Eye (tissue), 1 donor: ENCODE results near the gene UBE3C.
A peak's percentile ranks its signal among the peaks of the same experiment; 100 is the strongest.

Experiments
- DNase-seq: peaks from one replicate; pipeline ENCODE4 v3.0.0-alpha.2; 2015

UBE3C gene

DNA sequence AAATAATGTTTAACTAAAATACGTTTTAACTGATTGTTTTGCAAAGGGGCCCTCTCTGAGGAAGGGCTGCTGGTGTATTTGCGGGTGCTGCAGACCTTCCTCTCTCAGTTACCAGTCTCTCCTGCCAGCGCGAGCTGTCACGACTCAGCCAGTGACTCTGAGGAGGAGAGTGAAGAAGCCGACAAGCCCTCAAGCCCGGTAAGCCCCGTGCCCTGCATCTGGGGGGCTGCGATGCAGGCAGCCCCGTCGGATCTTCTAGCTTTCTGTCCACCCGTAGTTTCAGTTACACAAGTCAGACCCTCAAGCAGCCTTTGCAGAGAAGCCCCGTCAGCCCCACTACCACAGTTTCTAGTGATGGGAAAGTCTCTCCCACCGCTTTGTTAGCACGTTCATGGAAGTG is 45.1 kb downstream of the UBE3C start:
- DNase-seq, result no peak

DNA sequence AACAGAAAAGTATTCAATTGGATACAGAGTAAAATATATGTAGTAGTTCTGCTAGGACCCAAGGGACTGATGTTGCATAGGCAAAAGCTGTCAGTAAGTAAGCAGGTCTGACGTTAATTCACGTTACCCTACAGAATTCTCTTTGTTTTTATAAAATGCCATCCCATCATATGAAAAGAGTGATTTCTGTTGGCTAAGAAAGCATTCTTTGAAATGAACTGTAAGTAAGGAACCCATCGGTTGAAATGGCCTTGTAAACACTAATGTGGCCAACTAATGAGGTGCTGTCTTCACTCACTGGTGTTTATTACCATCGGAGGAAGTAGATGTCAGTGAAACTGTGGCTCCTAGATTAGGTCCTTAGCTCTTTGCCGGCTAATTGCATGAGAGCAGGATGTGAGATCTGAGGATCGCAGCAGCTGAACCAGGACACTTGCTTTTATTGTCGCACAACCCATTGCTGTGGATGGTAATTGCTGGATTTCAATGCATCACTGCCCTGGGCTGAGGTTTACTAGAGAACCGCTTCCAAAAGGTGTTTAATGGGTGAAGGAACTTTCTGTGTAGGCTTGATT is 49.5 kb downstream of the UBE3C start:
- no peak for DNase-seq

DNA sequence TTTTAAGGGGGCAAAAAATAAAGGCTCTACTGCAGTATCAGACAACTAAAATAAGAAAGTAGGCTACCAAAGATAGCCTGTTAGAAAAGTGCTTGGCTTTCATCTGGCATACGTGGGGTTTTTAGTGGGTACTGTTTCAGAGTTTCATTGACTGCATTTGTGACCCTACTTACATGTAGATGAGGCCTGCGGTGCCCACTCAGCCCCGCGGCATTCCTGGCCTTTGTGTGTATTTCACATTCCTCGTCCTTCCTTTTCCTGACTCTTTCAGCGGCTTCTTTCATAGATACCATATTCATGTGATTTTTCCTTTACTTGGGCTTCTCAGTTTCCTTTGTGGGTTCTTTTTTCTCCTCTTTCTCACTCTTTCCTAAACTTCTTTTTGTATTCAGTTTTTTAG is 50.7 kb downstream of the UBE3C start:
- no peak for DNase-seq

DNA sequence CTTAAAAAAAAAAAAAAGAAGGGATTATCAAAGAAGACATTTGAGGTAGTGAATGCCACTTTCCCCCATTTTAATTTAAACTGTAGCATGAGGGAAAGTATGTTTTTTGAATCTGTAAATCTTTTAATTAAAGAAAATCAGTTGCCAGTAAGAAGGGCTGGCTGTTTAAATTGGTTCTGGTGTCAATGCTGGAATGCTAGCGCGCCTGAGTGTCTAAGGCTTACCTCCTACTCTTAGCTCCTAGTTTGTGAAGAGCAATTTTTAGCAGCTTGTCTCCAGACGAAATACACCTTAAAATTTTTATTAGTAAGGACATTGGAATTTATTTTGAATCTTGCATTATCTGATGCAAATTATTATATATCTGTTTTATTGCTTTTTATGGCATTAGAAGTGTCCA is 54.1 kb downstream of the UBE3C start:
- DNase-seq, result no peak

DNA sequence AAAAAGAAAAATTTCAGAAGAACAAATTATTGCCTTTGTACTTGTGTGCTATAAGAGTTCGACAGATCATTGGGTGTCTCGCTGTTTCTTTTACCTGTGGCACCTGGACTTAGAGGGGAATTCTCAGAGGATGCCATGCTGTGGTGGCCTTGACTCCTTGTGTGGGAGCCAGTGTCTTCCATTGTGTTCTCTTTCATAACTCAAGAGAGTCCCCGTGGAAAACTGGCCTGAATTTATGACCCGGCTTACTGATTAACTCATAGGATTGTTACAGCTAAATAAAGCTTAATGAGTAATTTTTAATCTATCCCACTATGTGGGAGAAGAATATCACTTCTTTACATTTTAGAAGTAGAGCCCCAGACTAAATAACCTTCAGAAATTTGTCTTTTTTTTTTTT is 54.5 kb downstream of the UBE3C start:
- no peak for DNase-seq

DNA sequence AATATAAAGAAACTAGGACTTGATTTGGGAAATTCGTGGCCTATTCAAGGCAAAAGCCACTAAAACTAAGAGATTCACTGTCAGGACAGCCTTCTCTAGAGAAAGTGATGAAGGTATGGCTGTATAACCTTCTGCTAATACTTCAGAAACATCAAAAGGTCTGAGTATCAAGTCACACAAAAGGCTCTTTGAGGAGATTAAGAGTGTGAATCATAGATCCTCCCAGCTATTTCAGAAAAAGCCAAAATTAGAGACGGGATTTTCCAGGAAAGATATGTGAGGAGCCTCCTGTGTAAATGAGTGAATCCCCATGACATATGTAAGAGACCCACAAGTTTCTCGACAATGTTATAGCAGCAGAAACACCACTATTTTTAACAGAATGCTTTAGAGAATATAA is 56.2 kb downstream of the UBE3C start:
- no peak for DNase-seq

DNA sequence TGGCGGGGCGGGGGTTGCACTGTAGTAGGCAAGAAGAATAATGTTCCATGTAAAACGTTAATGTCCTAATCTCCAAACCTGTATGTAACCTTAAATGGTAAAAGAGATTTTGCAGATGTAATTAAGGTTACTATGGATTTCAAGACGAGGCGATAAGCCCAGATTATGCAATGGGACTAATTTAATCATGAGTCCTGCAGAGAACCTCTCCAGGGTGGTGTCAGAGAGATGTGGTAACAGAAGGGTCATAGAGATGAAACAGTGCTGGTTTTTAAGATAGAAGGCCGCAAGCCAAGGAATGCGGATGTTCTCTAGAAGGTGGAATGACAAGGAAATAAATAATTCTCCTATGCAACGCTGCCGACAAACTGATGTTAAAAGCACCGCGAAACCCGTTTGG is 57.1 kb downstream of the UBE3C start:
- no peak for DNase-seq

DNA sequence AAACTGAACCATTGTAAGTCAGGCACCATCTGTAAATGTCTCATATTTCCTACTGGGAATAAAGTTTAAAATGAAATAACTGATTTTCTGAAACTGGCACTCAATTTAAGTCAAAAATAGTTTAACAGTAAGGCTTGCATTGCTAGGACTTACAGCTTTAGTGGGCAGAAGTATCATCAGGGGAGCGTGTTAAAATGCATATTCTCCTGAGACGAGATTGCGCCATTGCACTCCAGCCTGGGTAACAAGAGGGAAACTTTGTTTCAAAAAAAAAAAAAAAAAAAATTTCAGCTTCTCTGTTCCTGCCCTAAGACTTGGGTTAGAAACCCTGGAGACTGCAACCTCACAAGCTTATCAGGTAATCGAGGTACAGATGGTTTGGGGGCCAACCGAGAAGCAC is 65.4 kb downstream of the UBE3C start:
- DNase-seq, result no peak

DNA sequence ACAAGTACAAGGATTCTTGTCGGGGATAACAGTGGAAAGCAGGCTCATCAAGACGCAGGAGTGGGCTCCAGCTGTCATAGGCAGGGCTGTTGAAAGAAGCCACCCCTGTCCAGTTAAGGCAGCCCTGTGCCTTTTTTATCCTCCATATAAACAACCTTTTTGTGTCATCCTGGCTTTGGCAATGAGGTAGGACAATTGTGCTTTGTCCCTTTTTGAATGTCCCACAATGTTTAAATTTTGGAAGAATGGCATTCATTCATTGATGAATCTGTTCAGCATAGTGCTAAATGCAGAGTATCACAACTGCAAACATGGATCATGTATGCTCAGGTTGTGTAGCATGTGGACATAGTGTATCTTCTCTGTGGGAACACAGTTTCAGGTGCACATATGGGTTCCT is 66.7 kb downstream of the UBE3C start:
- DNase-seq, result no peak

DNA sequence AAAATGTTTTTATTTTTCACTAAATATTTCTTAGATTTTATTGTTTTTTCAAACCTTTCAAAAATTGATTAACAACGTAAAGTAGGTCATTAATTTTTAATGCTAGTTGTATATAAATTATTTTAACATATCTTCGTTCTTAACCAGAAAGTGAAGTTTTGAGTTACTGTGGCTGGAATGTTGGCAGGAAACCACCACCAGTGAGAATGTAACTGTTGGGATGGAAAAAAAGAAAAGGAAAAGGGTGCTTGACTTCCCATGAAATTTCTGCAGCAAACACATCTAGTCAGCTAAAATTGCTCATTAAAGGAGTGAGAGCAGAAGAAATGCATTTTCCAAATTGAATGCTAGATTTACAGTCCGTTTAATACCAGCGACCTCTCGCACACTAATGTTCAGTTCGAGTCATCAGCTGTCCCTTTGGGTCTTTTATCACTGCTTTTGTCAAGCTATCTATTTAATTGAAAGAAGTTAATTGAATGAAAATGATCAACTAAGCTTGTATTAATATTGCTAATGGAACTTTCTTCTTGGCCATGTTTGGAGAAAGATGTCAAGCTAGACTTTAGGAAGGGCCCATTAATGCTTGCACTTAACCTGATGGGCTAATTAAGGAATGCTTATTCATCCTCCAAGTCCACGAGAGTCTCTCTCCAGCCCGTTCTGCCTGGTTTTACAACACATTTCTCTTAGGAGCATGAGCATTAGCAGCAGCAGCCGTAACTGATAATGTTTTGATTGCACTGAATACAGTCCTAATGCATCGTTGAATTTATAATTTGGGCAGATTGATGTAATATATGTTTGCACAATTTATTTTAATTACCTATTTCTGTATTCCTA is 70.1 kb downstream of the UBE3C start:
- peak; percentile 14 for DNase-seq

DNA sequence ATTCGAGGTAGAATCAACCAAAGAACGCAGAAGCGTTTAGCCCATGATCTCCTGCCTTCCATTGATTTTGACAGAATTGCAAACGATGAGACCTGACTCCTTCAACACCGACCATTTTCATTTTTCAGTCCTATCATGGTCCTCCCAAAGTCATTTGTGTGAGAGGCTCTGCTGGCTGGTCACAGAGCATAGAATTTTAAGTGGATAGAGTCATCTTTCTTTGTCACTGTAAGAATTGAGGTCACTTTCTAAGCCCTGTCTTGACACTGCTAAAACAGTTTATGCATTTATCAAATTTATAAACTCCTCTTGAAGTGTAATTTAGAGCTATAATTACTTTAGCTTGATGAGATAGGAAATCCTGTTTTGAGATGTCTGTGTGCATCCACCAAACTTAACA is 72.0 kb downstream of the UBE3C start:
- DNase-seq, result no peak

DNA sequence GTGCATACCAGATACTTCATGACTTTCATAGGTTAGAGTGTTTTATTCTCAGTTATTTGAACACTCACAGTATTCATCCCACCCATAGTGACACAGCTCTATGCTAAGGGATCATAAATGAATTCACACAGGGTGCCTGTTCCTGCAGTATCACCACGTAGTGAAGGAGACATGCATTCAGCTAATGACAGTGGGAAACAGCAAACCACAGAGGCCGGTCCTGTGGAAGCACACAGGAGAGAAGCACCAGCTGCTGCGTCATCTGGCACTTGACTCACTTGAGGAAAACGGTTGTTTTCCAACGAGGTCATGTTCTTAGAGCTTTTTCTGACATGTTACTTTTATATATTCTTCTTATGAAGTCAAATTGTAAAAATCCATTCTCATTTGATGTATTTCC is 73.0 kb downstream of the UBE3C start:
- DNase-seq, result peak; percentile 63

DNA sequence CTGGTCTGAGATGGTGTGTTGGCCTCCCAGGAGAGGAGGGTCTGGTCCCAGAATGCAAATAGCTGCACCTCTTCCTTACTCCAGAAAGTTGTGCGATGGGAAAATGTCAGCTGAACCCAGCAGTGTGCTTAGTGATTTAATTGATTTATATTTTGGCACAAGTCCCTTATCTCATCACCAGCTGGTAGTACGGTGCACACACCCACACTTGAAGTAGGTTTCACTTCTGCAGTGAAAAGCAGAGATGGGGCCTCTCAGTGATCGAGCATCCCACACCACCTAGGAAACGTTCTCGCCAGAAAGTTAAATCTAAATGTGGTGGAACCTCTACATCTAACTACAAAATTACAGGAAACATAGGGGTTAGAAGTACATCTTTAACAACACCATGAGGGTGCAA is 80.4 kb downstream of the UBE3C start:
- no peak for DNase-seq

DNA sequence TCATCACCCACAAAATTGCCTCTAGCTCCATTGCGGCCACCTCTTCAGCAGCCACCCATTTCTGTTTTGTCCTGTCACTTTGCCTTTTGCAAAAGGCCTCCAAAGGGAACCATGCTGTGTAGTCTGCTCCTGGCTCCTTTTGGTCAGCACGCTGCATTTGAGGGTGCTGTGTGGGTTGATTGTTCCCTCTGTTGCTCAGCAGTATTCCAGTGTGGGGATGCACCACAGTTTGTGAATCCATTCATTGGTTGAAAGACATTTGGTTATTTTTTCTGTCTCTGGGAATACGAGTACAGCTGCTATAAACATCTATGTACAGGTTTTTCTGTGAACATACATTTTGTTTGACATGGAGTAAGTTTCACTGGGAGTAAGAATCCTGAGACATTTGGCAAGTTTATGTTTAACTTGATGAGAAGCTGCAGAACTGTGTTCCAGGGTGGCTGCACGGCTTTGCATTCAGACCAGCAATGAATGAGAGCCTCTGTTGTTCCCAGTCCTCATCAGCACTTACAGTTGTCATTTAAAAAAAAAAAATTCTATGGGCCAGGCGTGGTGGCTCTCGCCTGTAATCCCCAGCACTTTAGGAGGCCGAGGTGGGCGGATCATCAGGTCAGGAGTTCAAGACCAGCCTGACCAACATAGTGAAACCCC is 82.3 kb downstream of the UBE3C start:
- no peak for DNase-seq

DNA sequence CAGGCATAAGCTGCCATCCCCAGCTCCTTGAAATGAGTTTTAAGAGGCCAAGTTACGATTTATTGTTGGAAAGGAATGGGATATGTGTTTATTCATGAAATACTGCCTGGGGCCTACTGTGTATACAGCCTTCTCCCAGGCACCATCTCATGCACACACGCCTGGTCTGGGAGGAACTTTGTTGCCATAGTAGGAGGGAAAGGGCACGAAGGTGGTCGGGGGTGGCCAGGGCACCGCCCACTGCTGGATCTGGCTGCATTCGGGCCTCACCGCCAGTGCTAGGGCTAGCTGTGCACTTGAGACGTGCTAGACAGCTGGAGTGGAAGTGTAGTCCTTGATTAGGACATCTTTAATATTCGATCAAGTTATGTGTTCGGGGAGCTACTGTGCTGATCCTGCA is 84.0 kb downstream of the UBE3C start:
- no peak for DNase-seq

DNA sequence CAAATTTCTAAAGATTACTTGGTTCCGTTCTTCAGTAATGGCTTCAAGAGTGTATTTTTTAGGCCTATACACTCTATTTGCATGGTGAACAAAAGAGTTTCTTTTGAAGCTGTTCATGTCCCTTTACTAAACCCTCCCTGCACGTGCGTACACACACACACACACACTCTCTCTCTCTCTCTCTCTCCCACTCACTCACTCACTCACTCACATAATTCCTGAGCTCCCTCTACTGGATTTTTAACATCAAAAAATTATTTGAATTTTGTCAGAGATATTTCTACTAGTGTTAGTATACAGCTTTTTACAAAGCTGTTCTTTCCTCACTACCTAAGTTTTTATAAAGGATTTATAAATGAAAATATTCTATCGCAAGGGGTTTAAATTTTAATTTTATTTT is 85.9 kb downstream of the UBE3C start:
- peak; percentile 62 for DNase-seq

DNA sequence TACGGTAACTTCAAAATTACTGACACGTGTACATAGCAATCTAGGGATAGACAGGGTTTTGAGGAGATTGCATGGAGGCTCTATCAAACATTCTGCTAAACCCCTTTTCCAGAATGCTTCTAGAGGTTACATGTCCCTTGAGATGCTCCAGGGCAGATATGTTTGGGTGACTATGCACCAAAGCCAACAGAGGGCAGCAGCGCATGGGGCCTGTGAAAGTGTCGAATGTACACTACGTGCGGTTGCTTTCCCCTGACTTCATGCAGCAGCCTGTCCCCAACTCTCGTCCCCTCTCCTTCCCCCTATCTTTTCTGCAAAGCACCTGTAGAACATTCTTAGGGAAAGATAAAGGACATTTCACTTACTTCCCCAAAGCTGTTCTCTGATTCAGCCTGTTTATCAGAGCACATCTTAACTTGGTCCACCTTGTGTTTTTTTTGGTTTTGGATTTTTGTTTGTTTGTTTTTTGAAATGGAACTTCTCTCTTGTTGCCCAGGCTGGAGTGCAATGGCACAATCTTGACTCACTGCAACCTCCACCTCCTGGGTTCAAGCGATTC is 90.2 kb downstream of the UBE3C start:
- DNase-seq, result peak; percentile 35

DNA sequence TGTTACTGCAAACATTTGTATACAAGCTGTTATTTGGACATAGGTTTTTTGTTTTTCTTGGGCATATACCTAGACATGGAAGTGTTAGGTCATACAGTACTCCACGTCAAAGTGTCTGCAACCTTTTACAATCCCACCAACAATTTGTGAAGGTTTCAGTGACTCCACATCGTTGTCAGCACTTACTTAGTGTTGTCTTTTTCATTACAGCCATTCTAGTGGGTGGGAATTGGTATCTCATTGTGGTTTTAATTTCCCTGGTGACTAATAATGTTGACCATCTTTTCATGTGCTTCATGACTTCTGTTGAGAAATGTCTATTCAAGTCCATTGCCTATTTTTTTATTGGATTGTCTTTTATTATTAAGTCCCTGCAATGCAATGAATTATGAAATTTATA is 95.0 kb downstream of the UBE3C start:
- no peak for DNase-seq

DNA sequence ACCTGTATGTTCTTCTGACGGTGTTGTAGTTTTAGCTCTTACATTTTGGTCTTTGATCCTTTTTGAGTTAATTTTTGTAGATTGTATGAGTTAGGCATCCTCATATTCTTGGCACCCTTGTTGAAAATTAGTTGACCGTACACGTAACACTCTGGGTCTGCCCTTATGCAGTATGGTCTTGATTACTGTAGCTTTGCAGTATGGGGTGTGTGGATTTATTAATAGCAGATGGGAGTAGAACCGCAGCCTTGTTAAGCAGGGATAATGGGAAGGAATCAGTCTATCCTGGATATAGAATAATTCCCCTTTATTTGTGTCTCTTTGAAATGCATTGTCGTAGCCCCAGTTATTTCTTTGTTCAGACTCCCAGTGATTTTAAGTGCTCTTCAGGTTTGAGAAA is 95.5 kb downstream of the UBE3C start:
- DNase-seq, result no peak

DNA sequence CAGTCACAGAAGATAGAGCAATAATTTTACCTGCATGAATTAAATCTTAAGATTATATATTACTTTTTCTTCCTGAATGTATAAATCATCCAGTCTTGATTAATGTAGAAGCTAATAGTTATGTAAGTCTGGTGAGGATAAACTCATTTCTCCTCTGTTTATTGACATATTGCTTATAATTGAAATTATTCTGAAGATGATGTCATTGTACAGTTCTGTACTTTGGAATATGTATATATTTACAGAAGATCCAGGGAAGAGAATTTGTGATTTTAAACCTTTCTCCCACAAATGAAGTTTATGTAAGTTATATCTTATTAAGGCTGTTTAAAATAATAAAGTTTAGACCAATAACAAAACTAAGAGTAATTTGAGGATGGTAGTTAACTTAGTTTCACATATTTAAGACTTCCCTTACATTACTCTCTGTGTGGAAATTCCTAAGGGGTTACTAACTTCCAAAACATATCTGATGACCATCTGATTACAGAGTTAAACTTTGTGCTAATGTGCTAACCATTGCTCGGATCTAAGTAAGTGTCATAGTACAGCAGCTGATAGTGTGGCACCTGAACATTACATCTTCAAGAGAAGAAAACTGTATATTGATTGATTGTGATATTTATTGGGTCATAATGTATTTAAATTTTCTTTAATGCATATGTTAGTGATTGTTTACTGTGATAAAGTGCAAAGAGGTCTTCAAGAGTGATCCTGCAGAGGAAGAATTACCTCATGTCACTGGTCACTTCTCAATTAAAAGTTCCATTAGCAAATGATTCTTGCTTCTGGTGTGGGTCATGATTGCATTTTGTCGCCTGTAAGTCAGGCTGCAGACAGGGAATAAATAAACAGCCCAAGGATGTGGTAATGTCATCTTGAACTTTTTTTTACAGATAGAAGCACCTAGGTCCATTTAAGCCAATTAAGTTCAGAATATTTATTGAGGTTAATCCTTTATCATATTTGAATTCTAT is 96.9 kb downstream of the UBE3C start:
- no peak for DNase-seq

DNA sequence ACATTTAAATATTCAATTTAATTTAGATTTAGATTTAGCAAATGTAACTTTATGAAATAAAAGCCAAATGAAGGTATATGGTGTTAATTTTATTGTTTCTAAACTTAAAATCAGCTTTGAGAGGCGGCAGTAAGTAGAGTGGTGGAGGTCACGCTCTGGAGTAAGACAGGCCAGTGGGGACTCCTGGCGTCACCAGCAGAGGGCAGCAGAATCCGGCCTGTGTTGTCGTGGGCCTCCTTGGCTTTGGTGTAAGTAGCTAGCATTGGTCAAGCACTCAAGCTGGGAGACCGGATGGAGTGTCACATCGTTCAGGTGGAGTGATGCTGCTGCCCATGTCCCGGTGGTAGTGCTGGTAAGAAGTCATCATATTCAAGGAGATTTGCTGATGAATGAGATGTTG is 99.4 kb downstream of the UBE3C start:
- DNase-seq, result peak; percentile 33

DNA sequence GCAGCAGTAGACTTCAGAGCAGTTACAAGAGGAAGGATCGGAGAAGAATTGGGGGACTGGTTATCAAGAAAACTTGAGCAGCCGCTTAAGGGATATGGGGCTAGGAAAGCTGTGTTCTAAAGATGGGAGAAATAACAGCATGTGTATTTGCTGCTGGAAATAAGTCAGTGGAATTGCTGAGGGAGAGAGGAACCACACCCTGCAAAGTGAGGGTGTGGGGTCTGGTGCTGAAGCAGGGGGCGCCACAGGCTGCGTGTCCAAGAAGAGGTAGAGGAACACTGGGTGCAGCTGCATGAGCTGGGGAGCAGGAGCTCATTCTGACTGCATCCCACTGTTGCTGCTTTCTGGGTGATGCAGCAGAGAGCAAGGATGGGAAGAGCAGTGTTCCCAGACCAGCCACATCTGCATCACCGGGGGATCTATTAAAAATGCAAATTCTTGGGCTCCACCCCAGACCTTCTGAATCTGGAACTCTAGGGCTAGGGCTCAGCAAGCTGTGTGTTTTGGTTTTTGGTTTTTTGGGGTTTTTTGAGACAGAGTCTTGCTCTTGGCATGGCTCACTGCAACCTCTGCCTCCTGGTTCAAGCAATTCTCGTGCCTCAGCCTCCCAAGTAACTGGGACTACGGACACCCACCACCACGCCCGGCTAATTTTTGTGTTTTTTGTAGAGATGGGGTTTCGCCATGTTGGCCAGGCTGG is 101.0 kb downstream of the UBE3C start:
- DNase-seq, result no peak
